C1 segment of cervical spinal cord (tissue), 14 donors: ENCODE results near the gene MGST3.
"Not testable (repeated sequence)": the region's sequence is repeated elsewhere in the genome, so short reads cannot be mapped to it uniquely, and the experiment has no call there.

Source experiments
- DNase-seq, 14 donors: peaks; one replicate each; lab custom pipeline; 2025; lab: John Stamatoyannopoulos, UW

The MGST3 gene

DNA sequence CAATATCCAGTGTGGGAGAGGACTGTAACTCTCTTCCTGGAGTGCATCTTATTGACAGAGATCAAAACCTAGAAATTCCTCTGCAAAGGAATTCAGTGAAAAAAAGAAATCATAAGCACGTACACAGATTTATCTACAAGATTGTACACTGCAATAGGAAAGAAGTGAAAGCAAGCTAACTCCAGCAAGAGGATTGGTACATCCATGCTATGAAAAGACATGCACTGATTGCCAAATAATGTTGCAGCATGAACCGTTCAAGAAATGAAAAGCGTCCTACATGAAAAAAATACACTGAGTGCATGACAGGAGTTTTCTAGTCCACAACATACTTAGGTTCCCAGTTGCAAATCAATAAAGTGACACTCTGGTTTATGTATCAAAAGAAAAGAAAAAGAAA, 1.9 kb upstream of the MGST3 start:
- DNase-seq = no peak

DNA sequence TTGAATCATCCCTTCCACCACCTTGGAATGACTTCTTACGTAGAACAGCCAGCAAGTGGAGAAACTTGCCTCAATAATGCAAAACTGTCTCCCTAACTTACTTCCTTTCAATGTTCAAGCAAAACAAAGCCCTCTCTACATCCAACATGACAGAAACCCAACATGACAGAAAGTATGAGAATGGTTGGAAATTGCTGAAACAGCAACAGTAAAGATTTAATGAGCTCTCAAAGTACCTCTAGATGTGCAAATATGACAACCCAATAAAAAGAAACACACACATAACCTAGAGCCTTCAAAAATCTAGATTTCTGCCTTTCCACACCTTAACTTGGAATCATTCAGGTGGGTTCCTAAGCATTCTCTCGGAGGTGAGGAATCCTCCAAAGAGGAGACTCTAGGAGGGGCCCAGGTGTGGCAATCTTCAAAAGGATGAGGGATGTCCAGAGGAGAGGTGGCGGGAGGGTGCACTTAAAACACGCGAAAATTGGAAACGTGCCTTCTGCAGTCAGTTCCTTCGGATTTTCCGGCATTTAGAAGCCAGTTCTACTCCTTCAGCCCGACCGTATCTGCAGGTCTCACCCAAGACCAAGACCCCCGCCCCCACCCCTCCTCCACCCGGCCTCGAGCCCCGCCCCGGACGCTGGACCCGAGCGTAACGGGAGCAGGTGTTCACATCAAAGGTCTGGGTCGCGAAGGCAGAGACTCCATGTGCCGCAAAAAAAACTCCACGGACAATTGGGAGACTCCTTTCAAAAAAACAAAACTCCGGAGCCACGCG, 996 bp upstream of the MGST3 start:
- DNase-seq = peak in 2 of 14 donors; percentile 31 to 70

DNA sequence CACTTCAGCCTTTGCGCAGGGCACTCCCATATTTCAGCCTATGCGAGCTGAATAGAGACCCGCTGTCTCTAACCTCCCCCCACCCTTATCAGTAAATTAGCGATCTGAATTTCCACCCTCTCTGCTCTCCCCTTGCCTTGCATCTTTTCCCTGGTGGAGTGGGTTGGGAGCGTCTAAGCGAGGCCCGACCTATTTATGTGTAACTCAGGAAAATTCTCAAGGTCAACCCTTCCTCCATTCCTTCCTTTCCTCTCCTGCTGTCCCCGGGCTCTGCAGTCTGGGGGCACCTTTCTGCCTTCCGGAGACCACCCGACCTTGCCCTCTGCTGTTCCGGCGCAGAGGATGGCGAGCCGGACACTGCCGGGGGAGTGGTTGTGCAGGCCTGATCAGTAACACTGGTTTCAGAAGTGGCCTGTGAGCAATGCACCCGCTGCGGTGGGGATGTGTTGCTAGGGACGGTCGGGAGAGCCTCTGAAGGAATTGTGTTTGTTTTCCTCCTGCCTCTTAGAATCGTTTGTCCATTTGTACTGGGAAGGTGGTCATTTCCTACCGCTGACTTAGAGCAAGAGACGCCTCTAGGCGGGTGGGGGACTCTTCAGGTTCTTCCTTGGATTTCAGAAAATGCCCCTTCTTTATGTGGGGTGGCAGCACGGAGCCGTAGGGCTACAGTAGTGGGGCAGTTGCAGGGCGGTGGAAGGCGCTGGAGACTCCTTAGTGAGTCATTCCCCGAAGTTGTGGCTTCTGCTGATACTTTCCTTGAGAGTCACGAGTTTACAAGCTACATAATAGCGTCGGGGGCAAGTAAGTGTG, 513 bp downstream of the MGST3 start:
- DNase-seq = peak in 13 of 14 donors; percentile 34 to 77 (median 61)

DNA sequence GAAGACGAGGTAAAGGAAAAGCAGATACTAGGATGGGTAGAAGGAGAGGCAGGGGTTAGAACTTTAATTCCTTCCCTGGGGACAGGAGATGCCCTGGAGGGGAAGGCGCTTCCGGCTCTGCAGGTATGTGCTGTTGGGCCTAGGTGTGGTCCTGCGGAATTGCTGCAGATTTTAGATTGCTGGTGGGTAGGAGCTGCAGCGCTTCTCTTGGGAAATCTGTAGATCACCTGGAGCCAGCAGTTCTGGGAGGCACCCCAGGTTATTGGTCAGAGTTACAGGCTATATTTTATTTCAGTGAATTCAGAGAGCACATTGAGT, 1.1 kb downstream of the MGST3 start:
- peak in 1 of 14 donors; percentile 46 for DNase-seq

DNA sequence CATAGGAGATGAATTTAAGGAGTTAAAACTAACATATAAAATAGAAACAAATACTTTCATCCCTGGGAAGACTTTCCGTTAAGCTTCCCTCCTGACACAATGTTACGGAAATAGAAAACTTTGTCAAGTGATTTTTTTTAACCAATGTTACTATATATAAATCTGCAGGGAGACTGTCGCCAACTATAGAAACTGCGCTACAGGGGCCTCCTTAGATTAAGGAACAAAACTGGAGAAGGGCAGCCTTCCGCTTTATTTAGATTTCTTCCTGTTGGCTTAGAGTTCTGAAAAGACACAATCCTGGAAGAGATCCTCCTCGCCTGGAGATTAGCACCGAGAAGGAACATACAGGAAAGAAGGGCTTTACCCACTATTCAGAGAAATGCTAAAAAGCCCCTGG, 1.5 kb downstream of the MGST3 start:
- DNase-seq = peak in 1 of 14 donors; percentile 13

DNA sequence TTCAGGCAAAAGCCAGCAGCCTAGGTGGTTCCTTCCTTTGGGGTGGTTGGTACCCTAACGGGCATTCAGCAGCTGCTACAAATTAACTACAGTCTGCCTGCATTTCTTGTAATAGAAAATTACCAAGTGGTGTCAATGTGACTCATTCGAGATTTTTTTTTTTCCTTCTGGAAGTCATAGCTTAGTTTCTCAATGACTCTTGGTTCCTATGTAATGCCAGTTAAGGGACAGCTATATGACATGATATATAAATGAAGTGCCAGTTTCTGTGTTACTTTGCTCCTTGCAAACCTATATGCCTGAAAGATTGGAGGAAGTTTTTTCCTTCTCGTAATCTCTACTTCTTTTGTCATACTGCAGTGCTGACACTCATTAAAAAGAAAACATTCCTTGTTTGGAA, 2.6 kb downstream of the MGST3 start:
- DNase-seq = no peak

DNA sequence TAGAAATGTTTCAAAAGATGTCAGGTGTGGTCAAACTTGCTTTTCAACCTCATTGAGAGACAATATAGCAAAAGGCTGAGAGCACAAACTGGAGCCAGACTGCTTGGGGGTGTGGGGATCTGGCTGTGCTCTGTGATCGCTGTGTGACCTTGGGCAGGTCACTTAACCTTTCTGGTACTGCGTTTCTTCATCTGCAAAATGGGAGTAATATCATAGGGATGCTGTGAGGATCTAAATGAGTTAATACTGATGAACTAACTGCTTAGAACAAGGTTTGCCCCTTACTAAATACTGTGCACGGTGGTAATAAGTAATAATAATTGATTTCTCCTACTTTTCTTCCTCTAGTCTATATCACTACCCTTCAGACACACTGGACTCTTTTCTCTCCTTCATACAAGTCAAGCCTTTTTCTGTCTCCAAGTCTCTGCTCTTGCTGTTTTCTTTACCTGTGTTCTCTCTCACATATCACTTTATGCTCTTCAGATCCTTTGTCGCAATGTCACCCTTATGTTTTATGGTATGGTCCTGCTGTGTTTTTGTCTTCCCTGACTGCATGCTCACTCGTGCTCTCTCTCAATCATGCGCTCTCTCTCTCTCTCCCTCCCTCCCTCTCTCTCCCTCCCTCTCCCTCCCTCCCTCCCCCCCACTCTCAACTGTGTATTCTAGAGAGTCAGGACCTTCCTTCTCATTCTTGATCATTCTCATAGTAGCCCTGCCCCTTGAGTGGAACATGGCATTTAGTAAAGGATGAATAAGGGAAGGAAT, 3.3 kb downstream of the MGST3 start:
- DNase-seq = no peak

DNA sequence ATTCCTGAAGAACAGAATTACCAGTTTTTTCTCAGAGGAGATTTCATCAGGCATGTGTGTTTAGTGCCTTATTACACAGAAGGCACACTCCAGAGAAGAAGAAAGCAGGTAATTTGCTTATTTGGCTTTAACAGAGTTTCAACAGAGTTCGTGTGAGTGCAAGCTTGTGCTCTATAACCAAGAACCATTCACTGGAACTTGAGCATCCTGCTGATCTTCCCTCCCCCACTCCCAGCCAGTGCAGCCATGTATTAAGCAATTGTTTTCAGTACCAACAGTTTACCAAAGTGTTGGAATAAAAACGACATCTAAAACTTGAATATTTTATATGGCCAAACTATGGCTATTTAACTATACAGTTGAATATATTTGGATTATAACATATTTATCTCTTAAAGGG, 4.3 kb downstream of the MGST3 start:
- peak in 1 of 14 donors; percentile 21 for DNase-seq

DNA sequence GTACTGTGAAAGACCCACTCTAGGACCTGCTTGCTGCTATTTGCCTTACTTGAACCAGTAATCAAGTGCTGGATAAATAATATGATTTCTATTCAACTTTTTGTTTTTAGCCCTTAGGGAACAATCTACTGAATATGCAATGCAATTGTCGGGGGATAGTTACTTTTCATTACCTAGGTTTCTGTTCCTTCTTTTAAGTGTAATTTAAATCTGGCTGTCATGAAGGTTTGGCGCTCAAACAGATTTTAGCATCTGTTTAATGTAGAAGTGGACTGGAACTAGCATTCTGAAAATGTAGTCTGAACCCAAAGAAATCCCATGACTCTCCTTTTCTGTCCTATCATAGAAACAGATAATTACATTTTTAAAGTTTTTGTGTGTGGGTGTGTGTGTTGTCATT, 4.8 kb downstream of the MGST3 start:
- DNase-seq = no peak

DNA sequence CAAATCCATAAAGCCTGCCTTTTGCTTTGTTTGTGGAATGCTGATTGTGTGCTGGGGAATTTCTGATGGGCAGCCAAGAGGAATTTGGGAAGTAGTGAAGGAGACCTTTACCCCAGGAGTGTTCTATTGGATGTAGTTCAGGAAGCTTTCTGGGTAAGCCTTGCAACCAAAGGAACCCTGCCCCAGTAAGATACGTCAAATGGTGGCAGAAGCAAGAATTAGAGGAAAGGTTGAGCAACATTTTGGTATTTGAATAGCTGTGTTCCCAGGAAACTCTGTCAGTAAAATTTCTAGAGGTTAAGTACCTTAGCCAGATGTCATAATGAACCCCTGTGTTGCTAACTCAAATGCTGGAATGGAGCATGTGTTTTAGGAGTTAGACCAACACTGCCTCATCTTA, 6.4 kb downstream of the MGST3 start:
- DNase-seq = no peak

DNA sequence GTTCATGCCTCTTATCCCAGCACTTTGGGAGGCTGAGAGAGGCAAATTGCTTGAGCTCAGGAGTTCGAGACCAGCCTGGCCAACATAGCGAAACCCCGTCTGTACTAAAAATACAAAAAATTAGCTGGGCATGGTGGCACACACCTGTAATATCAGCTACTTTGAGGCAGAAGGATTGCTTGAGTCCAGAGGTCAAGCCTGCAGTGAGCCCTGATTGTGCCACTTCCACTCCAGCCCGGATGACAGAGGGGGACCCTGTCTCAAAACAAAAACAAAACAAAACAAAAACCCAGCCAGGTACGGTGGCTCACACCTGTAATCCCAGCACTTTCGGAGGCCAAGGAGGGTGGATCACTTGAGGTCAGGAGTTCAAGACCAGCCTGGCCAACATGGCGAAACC, 7.2 kb downstream of the MGST3 start:
- not testable (repeated sequence) for DNase-seq

DNA sequence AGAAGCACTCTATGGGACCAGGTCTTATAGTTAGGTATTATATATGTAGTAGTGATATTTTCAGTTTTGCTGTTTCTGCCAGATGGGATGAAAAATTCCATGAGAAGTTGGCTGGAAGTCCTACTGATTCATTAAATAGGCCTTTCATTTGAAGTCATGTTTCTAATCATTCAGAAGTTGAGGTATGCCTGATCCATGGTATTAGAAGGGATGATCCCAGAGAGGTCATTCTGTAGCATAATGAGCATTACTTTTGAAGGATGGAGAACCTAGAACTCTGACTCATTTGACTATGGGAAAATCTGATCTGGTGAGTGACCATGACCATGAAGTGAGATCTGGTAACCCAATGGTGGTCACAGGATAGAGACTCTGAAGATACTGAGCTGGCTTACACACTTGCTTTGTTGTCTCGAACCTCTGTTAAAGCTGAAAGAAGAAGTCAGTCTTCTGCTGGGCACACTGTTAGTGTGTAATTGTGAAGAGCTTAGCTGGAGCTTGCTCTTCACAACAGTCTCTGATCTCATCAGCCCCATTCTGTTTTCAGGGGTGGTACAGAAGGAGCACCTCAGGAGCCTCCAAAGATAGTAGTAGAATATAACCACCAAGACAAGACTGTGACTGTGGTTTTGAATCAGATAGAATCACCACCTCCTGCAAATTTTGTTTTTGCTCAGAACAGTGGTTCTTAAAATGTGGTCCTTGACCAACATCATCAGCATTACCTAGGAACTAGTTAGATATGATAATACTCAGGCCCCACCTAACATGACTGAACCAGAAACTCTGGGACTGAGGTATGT, 9.0 kb downstream of the MGST3 start:
- DNase-seq = no peak

DNA sequence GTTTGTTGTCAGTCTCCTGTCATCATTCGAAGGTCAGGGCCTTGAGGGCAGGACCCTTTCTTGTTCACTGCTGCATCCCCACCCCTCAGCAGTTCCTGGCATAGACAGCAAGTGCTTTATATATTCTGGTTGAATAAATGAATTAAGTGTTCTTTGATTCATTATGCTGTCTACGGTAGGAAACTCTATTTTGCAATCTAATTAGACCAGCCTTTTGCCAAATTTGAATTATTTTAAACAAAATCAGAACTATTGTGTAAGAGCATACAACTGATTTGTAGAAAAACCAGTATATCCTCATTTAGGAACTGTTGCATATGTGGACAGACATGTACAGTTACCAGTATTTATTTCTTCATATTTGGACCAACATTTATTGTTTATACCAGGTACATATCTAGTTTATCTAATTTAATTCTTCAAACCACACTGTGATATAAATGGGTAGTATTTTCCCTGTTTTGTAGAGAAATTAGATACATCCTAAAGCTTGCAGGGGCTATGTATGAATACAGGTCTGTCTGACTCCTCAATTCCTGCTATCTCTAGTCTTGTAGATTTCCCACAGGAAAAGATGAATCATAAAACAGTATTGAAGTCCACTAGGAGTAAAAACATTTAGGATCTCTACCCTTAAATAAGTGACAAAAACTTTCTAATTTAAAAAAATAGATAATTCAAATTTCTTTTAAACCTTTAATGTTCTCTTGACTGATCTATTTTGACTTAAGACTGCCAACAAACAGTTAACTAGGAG, 10.4 kb downstream of the MGST3 start:
- no peak for DNase-seq

DNA sequence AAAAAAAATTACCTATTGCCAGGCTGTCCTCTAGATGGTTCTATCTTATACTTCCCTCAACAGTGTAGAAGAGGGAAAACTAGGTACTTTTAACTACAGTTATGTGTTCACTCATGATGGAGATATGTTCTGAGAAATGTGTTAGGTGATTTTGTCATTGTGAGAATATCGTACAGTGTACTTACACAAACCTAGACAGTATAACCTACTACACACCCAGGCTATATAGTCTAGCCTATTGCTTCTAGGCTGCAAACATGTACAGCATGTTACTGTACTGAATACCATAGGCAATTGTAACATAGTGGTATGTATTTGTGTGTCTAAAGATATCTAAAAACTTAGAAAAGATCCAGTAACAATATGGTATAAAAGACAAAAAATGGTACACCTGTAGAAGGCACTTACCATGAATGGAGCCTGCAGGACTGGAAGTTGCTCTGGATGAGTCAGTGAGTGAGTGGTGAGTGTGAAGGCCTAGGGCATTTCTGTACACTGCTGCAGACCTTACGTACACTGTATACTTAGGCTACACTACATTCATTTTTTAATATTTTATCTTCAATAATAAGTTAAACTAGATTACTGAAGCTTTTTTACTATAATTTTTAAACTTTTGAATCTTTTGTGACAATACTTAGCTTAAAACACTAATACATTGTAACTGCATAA, 13.2 kb downstream of the MGST3 start:
- no peak for DNase-seq

DNA sequence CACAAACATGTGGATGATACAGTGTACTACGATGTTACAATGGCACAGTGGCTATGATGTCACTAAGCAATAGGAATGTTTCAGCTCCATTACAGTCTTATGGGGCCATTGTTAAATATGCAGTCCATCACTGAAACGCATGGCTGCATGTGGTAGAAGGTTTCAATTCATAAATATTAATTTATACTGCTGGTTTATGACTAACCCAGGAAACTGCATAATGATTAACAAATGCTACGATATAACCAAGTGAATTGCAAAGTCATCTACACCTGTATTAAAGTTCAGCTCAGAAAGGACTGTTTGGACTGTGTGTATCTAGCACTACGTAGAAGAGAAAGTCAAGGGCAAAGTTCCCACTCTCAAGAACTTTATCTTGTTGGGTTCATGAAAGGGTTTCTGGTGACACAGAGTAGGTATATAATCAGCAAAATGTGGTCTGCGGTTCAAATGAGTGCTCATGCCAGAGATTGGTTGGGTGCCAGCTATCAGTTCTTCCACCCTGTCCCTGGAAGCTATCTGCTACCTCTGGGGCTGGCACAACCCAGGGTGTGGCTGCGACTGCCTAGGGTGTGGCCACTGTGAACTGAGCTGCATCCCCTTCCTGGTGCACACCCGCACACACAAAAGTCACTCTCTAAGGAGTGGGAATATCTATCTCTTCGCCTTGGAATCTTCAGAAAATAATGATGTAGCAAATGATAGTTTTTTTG, 14.8 kb downstream of the MGST3 start:
- no peak for DNase-seq

DNA sequence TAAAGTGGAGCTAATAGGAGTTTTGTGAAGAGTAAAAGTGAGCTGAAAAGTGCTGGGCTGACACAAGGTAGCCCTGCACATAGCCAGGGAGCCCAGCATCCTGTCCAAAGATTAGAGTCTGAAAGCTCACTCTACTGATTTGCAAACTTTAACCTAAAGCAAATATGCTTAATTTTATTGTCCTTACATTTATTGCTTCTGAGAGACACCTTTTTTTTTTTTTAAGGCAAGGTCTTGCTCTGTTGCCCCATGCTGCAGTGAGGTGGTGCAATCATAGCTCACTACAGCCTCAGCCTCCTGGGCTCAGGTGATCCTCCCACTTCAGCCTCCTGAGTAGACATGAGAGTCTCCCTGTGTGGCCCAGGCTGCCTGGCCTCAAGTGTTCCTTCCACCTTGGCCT, 16.5 kb downstream of the MGST3 start:
- no peak for DNase-seq

DNA sequence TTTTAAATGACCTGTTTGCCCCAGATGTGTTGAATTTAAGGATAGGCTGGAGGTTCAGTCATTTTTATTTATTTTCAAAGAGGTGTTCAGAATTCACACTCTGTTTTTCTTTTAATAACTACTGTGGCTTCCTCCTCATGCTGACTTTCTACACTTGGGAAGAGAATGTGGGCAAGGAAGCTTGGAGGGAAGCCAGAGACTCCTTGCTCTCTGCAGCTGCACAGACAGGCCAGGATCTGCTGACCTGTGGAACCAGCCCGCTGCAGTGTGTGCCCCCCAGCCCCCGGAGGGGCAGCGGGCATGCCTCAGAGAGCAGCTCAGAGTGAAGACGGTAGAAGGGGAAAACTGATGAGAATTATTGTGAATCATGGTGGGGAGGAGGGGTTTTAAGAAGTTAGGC, 16.9 kb downstream of the MGST3 start:
- DNase-seq = no peak

DNA sequence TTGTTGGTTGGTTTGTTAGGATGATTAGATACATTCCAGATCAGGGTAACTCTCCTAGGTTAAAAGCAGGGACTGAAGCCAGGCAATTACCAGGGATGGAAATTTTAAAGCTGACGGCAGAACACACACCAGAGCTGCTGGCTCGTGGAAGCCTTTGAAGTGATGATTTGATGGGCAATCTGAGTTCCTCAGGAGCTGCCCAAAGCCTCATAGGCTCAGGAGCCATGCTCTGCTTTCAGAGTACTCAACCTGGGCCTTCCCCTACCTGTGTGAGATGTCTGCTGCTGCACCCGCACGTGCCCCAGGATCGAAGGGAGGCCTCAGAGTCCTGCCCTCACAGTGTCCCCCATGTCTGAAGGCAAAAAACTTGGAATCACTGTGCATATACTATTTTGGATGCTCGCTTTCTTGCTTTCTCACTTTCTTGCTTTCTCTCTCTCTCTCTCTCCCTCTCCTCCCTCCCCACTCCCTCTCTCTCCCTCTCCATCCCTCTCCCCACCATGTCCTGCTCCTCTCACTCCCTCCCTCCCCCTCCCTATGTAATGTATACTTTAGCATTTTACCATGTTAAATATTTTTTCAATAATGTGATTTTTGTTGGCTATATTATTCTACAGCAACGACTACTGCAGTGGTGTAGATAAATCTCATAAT, 18.0 kb downstream of the MGST3 start:
- no peak for DNase-seq

DNA sequence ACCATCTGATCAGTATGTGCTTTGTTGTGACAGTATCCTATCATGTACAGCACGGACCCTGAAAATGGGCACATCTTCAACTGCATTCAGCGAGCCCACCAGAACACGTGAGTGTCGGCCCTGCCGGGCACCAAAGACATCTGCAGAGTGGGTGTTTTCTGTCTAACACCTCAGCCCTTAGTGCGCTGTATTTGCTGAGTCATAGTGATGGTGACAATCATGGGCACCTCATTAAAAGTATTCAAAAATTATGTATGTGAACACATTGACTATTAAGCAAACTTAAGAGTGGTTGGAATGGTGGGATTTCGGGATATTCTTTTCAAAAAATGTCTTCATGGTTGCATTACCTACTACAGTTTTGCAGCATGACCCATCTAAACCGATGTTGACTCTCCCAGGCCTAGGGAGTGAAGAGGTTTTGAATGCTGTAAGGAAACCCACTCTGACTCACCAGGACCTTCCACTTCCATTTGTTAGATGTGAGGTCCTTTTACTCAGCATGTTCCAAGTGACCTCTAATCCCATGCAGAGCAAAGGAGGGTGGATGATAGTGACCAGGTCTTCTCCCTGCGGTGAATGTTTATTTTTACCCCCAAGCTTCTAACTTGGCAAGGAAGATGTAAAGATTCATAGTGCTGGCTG, 20.1 kb downstream of the MGST3 start:
- DNase-seq = no peak
